ENCODE data around the gene RARRES1.

The RARRES1 gene

DNA sequence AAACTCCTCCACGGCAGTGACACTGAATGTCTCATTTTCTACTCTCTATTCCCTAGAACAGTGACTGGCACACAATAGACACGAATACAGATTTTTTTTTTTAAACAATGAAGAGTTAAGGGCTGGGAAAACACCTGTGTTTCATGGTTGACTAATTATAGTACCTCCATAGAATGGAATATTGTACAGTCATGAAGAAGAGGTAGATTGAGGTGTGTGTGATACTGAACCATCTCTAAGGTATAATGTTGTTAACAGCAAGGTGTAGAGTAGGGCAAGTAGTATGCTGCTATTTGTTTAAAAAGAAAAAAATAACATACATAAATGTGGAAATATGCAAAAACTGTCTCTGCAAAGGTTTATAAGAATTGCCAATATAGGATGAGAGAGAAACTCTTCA lies 5.2 kb upstream of the RARRES1 start:
- Histone ChIP-seq H2AFZ (ENCODE audit: low read length) (no peak overlapping the region), H3F3A (ENCODE audit: insufficient read depth, low read length) (no peaks in the 10 kb centered on the region), H4K20me1 (ENCODE audit: insufficient read depth, low read length) (no peaks in the 10 kb centered on the region), H3K36me3 (replicated peaks; ENCODE audit: insufficient read depth, low read length) (no peaks in the 10 kb centered on the region), H3K9me3 (replicated peaks; ENCODE audit: insufficient read depth, low read length) (no peaks in the 10 kb centered on the region), H3K79me2 (ENCODE audit: low read length) (no peaks in the 10 kb centered on the region), H3K27me3 (replicated peaks; ENCODE audit: insufficient read depth, low read length) (no peaks in the 10 kb centered on the region), H3K9ac (ENCODE audit: low read length) (no peak overlapping the region), H3K27ac (ENCODE audit: low read length) (no peak overlapping the region), H3K4me1 (ENCODE audit: low read length) (no peaks in the 10 kb centered on the region), H3K4me2 (ENCODE audit: low read depth, low read length) (no peak overlapping the region), H3K4me3 (ENCODE audit: low read length) (no peak overlapping the region), H3K9me2 (replicated peaks; ENCODE audit: insufficient read depth, low read length) (no peaks in the 10 kb centered on the region)
- no peak for TF ChIP-seq EZH2 (optimal IDR thresholded peaks at IDR 0.05; ENCODE audit: low read depth, low read length)
- TF ChIP-seq, protein P1, sequence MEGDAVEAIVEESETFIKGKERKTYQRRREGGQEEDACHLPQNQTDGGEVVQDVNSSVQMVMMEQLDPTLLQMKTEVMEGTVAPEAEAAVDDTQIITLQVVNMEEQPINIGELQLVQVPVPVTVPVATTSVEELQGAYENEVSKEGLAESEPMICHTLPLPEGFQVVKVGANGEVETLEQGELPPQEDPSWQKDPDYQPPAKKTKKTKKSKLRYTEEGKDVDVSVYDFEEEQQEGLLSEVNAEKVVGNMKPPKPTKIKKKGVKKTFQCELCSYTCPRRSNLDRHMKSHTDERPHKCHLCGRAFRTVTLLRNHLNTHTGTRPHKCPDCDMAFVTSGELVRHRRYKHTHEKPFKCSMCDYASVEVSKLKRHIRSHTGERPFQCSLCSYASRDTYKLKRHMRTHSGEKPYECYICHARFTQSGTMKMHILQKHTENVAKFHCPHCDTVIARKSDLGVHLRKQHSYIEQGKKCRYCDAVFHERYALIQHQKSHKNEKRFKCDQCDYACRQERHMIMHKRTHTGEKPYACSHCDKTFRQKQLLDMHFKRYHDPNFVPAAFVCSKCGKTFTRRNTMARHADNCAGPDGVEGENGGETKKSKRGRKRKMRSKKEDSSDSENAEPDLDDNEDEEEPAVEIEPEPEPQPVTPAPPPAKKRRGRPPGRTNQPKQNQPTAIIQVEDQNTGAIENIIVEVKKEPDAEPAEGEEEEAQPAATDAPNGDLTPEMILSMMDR (IDR thresholded peaks at IDR 0.05; ENCODE audit: low read length), result no peak
- no peak for TF ChIP-seq EZH2phosphoT487 (IDR thresholded peaks at IDR 0.05; ENCODE audit: low read length)
- DNase-seq, result no peak

DNA sequence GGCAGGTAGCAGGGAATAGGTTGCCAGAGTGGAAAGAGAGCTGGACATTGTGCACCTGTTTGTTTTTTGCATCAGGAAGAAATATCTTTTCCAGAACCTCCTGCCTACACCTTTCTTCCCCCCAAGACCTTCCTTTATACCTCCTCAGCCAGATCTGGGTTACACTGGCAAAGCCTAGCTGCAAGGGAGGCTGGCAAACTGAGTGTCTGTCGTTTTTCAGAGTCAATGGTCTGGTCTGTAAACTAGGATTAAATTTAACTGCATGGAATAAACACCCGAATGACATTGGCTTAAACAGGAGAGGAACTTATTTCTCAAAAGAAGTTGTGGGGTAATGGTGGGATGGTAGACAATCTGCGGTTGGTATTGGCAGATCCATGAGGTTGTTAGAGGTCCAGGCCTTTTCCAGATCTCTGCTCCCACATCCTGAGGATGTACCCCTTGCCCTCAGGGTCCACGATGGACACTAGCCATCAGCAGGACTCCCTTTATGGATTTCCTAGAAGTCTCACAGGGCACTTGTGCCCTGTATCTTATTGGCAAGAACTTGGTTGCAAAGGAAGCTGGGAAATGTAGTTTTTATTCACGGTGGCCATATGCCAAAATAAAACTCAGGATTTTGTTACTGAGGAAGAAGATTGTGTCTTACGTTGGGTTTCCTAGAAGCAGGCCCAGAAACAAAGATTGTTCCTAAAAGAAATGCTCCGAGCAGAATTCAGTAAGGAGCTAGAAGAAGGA lies 3.2 kb upstream of the RARRES1 start:
- H3K79me2 ChIP-seq (ENCODE audit: low read length), result no peaks in the 10 kb centered on the region
- H3K4me1 ChIP-seq (ENCODE audit: low read length), result no peaks in the 10 kb centered on the region
- H3K27me3 ChIP-seq (replicated peaks; ENCODE audit: insufficient read depth, low read length), result no peaks in the 10 kb centered on the region
- no peaks in the 10 kb centered on the region for H3K9me2 ChIP-seq (replicated peaks; ENCODE audit: insufficient read depth, low read length)
- no peak overlapping the region for H3K9ac ChIP-seq (ENCODE audit: low read length)
- H3K4me3 ChIP-seq (ENCODE audit: low read length), result no peak overlapping the region
- no peak for TF ChIP-seq EZH2 (optimal IDR thresholded peaks at IDR 0.05; ENCODE audit: low read depth, low read length)
- TF ChIP-seq EZH2phosphoT487 (IDR thresholded peaks at IDR 0.05; ENCODE audit: low read length), result no peak
- TF ChIP-seq, protein P1 (IDR thresholded peaks at IDR 0.05; ENCODE audit: low read length), result no peak
- H3K4me2 ChIP-seq (ENCODE audit: low read depth, low read length), result no peak overlapping the region
- H3K27ac ChIP-seq (ENCODE audit: low read length), result no peak overlapping the region
- DNase-seq, result no peak
- no peaks in the 10 kb centered on the region for H4K20me1 ChIP-seq (ENCODE audit: insufficient read depth, low read length)
- H3F3A ChIP-seq (ENCODE audit: insufficient read depth, low read length), result no peaks in the 10 kb centered on the region
- no peak overlapping the region for H2AFZ ChIP-seq (ENCODE audit: low read length)
- H3K9me3 ChIP-seq (replicated peaks; ENCODE audit: insufficient read depth, low read length), result no peaks in the 10 kb centered on the region
- H3K36me3 ChIP-seq (replicated peaks; ENCODE audit: insufficient read depth, low read length), result no peaks in the 10 kb centered on the region

DNA sequence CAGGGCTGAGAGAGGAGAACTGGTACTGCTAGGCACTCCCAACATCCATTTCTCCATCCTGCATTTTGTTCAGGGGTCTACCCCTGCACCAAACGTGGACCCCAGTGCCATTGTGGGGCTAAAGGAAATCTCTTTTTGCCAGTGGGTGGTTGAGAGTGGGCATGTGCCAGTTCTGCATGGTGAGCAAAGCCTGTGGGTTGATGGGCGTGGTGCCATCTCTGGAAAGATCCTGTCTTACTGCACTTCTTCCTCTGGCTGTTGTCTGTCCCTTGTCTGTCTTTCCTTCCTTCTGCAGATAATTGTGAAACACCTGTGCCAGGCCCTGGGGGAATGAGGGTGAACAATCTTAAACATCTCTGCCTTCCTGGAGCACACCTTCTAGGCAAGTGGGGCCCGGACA lies 1.4 kb upstream of the RARRES1 start:
- H3F3A ChIP-seq (ENCODE audit: insufficient read depth, low read length), result no peaks in the 10 kb centered on the region
- H4K20me1 ChIP-seq (ENCODE audit: insufficient read depth, low read length), result no peaks in the 10 kb centered on the region
- no peaks in the 10 kb centered on the region for H3K27me3 ChIP-seq (replicated peaks; ENCODE audit: insufficient read depth, low read length)
- H3K36me3 ChIP-seq (replicated peaks; ENCODE audit: insufficient read depth, low read length), result no peaks in the 10 kb centered on the region
- no peak overlapping the region for H3K4me3 ChIP-seq (ENCODE audit: low read length)
- no peak overlapping the region for H3K9ac ChIP-seq (ENCODE audit: low read length)
- H3K27ac ChIP-seq (ENCODE audit: low read length), result no peak overlapping the region
- no peak overlapping the region for H3K4me2 ChIP-seq (ENCODE audit: low read depth, low read length)
- TF ChIP-seq EZH2phosphoT487 (IDR thresholded peaks at IDR 0.05; ENCODE audit: low read length) (no peak), EZH2 (optimal IDR thresholded peaks at IDR 0.05; ENCODE audit: low read depth, low read length) (no peak)
- TF ChIP-seq, protein P1 (IDR thresholded peaks at IDR 0.05; ENCODE audit: low read length), result no peak
- DNase-seq, result no peak
- H3K4me1 ChIP-seq (ENCODE audit: low read length), result no peaks in the 10 kb centered on the region
- no peaks in the 10 kb centered on the region for H3K9me2 ChIP-seq (replicated peaks; ENCODE audit: insufficient read depth, low read length)
- no peaks in the 10 kb centered on the region for H3K9me3 ChIP-seq (replicated peaks; ENCODE audit: insufficient read depth, low read length)
- H3K79me2 ChIP-seq (ENCODE audit: low read length), result no peaks in the 10 kb centered on the region
- no peak overlapping the region for H2AFZ ChIP-seq (ENCODE audit: low read length)

Measured in MM.1S (cell line).